ENCODE measurements around the gene SLC12A2.

- no peak for TF ChIP-seq EZH2 (IDR thresholded peaks at IDR 0.05; ENCODE audit: insufficient read depth, poor library complexity, severe bottlenecking)
- no peak for TF ChIP-seq EZH2phosphoT487 (IDR thresholded peaks at IDR 0.05; ENCODE audit: insufficient read depth, low read depth)
Observed at GRCh38 chr5:128097781-128098180, 14.2 kb downstream of the SLC12A2 start.

Data from GM23248 (cell line).